Mesenteric fat pad (tissue), 1 donor: Measurements from ENCODE around the gene WDR27. TPM values are rescaled to one million over a fixed set of nuclear protein-coding genes. Genes with fewer than 3 reads are reported as not detected.
"Not testable (repeated sequence)": the region's sequence is repeated elsewhere in the genome, so short reads cannot be mapped to it uniquely, and the experiment has no call there.

Source experiments
- DNase-seq: peaks from one replicate; pipeline ENCODE4 v3.0.0-alpha.2; 2020; ENCODE audit warnings: low spot score
- total RNA-seq: library from RNA; stranded (reverse); fragmentation: NEBNext Ultra II Directional; extraction: Animal tissue kit (Norgen Biotek cat#: 25700); gene quantifications from one replicate; pipeline ENCODE4 v1.2.1, GENCODE V29; 2021
- donor health status: DM: yes; HTN: yes; CAD: no.

Gene WDR27
- total RNA-seq, 1 donor from 2014 or later: 24.6 TPM

DNA sequence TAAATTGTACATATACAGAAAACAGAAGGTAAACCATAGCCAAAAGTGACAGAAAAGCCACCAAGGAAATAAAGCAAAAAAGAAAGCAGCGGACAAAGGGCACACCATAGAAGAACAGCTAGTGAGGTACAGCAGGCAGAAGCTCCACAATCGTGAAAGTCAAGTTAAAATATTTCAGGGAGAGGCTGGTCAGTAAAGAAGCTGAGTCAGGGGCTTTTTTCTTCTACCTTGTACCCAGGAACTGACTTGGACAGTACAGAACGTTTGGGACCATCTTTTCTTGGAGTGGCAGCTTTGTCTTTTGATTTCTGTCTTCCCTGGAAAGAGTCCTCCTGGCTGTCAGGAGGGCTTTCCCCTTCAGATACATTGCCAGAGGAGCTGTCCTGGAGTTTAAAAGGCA, 8.2 kb upstream of the WDR27 start:
- no peak for DNase-seq

DNA sequence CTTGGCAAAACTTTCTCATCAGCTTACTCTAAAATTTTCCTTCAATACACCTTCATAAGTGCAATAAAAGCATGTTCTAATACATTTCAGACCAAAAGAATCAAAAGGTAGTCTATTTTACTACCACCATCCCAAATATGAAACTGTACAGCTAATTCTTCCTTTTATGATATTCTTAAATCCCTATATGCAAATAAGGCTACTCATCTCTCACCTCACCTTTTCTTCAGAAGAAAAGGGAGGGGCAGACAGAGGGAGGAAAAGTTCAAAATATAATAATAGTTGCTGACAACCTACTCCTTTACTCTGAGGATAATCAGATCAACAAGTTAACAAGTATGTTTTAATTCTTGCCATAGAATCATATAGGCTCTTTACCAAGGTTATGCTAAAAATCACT, 7.5 kb upstream of the WDR27 start:
- no peak for DNase-seq

DNA sequence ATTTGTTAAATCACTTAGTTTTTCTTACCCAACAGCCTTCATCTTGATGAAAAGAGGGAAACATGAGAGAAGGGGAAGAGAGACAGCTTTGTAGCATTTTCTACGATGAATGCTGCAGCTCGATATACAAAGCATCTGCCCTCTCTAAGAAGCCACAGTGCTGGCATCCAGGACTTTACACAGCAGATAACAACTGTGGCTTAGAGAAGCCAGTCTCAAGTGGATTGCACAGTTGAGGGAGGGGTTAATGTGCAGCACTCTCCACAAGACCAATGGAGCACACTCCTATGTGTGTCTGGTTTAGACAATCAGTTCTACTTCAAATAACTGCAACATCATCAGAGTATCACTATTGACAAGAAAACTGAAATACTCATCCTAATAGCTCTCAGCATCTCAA, 5.9 kb upstream of the WDR27 start:
- no peak for DNase-seq

DNA sequence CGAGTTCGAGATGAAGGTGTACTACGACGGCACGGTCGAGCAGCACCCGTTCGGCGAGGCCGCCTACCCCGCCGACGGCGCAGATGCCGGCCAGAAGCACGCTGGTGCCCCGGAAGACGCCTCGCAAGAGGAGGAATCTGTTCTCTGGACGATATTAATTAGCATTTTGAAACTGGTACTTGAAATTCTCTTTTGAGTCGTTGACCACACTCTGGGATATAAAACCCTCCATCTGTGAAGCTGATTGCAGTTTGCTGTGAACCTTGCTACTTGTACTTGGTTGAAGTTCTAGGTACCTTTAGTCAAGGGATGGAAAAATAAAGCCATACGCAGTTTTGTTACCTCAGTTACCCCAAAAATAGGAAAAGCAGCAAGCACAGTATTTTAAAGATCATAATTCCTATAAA, 1.0 kb upstream of the WDR27 start:
- no peak for DNase-seq

DNA sequence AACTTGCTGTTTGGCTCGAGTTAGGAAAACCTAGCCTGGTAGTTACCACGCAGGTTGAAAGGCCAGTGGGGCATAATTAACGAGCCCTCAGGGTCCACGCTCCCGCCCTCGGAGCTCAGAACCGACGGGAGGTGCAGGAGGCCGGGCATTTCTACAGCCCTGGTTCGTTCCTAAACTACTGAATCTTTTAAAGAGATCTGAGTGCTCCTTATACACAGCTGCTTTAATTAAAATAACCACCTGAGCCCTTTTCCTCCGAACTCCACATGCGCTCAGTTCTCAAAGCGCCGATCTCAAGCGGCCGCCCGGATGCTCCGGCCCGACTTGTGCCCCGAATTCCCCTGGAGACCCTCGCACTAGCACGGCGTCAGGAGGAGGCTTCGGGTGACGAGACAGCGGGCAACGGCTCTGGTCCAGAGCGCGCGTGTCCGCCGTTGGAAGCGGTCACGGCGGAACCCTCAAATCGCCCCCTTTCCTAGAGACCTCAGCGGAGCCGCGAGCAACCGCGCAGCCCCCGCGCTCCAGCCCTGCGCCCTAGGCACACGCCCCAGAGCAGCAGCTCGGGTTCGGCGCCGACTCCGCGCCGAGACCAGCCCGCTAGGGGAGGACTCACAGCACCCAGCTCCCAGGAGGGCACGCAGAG, 397 bp downstream of the WDR27 start:
- no peak for DNase-seq

DNA sequence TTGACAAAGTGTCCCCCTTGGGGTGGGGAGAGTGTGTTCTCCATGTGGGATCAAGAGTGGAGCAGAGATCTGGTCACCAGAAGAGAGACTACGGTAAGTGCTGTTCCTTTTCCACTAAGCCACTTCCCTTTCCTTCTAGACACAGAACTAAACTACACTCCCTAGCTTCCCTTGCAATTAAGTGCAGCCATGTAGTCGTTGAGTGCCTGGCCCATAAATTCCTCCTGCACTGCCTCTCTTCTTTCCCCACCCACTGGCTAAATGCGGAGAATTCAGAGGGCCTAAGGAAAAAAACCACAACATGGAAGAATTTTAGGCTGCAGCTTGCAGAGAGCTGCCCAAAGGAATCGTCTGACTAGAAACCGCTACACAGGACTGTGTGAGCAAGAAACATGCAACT, 1.5 kb downstream of the WDR27 start:
- no peak for DNase-seq

DNA sequence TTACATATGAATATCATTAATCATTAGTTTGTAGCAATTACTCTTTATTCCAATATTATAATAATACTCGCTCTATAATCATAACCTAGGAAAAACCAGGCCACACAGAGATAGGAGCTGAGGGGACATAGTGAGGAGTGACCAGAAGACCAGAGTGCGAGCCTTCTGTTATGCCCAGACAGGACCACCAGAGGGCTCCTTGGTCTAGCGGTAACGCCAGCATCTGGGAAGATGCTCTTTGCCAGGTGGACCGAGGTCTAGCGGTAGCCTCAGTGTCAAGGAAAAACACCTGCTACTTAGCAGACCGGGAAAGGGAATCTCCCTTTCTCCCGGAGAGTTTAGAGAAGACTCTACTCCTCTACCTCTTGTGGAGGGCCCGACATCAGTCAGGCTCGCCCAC, 4.7 kb downstream of the WDR27 start:
- DNase-seq: not testable (repeated sequence)

DNA sequence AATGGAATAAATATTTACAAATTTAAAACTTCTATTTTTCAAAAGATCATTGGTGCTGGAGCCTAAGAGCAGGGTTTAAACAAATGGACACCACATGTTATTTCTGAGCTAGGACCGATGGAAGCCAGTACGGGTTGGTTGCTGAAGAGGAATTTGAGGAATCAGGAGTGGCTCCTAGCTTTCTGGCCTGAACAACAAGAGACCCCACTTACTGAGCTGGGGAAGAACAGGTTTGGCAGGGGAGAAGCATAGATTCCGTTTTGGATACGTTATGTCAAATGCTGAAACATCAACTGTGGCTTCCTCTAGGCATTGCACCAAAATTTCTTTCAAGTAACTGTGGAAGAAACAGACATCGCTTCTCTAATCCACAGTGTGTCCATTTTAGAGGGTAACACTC, 6.7 kb downstream of the WDR27 start:
- no peak for DNase-seq

DNA sequence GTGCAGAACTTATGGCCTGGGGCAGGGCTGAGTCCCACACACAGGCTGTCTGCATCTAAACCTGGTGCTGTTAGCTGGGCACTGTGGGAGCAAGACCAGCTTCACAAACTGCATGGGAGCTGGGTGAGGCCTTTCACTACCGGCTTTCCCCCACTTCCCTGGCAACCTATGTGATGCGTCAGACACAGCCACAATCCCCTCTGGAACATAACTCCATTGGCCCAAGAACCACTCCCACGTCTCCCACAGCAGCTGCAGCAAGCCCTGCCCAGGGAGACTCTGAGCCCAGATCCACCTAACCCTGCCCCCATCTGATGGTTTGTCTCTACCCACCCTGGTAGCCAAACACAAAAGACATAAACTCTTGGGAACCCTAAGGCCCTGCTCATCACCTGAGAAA, 9.3 kb downstream of the WDR27 start:
- no peak for DNase-seq

DNA sequence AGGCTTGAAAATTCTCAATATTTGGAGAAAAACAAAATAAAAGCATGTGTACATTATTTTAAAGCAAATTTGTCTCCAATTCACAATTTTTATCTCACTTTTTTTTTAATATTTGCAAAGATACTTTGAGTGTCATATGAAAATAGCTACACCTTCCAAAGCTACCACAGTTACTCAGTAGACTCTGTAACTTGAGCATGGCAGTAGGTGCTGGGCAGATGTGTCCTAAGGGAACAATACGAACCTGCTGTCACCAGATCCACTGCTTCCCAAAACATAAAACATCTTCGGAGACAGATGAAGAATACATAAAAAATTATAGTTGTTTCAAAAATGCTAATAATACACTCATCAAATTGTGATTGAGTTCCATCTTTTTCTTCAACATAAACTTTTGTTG, 10.6 kb downstream of the WDR27 start:
- no peak for DNase-seq

DNA sequence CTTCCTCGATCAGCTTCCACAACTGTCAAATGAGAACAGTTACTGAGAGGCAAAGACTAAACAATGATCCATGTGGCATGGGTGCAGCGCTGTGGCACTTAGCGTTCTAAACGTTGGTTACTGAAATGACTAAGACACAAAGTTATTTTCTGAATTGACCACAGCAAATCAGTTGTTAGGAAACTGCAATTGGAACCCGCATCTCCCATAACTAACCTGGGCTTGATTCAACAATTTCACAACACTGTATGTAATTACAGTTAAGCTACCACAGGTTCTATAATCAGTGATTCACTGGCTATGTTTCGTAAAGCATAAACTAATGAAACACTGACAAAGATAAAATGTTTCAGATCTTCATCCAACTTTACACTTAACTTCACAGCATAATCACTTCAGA, 12.5 kb downstream of the WDR27 start:
- no peak for DNase-seq

DNA sequence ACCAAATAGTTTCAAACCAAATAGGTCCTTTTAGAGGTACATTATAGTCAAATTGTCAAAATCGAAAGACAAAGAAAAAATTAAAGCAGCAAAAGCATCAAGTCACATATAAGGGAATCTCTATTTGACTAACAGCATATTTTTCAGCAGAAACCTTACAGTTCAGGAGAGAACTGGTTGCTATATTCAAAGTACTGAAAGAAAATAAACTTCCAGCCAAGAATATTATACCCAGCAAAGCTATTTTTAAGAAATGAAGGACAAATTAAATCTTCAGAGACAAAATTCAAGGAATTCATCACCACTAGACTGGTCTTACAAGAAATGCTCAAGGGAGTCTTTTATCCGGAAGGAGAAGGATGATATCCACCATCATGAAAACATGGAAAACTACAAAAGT, 16.0 kb downstream of the WDR27 start:
- DNase-seq: no peak

DNA sequence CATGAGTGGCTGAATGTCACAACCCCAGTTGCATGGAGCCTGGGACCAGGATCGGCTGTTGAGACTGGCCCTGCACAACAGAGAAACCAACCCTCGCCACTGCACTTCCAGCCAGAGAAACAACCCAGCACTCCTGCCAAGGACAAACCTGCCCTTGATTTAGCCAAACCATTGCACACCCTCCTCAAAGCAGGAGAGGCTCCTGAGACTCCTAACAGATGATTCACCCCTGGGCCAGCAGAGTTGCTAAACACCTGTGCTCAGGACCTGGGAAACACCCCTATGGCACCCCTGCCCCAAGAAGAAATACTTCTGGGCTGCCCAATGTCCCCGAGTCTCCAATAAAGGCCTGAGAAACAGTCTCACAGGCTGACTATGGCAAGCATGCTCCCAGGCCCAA, 17.8 kb downstream of the WDR27 start:
- no peak for DNase-seq

DNA sequence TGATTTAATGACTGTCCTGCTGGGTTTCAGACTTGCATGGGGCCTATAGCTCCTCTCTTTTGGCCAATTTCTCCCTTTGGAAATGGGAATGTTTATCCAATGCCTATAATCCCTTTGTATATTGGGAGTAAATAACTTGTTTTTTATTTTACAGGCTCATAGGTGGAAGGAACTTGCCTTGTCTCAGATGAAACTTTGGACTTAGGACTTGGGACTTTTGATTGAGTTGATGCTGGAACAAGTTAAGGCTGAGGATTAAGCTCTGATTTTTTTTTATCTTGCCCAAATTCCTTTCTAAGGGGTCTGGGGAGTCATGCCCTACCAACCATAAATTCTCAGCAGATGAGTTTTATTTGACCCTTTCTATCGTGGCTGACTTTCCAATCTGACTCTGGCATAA, 23.5 kb downstream of the WDR27 start:
- DNase-seq: no peak

DNA sequence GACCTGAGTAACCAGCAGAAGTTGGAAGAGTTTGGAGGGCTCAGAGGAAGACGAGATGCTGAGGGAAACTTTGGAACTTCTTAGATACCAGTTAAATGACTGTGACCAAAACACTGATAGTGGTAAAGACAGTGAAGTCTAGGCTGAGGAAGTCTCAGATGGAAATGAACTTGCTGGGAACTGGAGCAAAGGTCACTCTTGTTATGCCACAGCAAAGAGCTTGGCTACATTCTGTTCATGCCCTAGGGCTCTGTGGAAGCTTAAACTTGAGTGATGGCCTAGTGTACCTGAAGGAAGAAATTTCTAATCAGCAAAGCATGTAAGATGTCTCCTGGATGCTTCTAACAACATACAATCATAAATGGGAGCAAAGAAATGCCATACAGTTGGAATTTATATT, 24.7 kb downstream of the WDR27 start:
- no peak for DNase-seq

DNA sequence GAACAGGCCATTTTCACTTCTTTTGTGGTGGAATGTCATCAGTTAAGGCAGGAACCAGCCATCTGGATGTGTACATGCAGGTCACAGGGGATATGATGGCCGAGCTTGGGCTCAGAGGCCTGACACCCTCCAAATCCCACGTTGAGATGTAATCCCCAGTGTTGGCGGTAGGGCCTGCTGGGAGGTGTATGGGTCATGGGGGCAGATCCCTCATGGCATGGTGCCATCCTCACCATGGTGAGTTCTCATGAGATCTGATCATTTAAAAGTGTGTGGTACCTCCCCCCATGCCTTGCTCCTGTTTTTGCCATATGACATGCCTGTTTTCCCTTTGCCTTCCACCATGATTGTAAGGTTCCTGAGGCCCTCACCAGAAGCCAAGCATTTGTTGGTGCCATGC, 26.8 kb downstream of the WDR27 start:
- DNase-seq: no peak

DNA sequence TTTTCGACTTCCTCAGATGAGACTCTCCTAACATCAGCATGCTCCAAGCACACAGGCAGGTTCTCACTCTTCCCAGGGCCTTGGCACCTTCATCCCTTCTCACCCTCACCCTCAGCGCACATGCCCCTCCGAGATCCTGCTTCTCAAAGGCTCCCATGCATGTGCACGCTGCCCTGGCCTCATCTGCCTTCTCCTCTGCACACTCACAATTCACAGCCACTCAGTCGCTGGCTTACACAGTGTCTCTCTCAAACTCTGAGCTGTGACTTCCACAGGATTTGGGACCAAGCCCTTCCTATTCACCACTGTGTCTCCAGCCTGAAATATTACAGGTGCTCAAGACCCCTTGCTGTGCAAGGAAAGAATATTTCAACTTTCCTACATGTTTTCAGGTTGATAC, 30.3 kb downstream of the WDR27 start:
- no peak for DNase-seq

DNA sequence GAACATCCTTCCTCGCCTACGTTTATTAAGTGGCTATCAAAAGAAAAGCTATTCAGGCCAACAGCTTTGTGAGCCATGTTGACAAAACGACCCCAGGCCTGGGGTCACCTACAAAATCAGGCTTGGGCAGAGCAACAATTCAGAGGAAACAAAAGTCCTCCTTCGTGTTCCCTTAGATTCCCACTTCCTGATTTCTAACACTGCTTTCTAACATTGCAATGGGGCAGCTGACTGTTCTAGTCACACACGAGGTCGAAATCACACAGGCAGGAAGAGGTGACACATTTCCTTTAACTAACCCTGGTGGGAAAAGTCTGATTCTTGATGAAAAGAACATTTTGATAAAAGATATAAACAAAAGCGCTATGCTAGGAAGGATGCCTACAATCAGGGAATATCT, 31.9 kb downstream of the WDR27 start:
- DNase-seq: no peak

DNA sequence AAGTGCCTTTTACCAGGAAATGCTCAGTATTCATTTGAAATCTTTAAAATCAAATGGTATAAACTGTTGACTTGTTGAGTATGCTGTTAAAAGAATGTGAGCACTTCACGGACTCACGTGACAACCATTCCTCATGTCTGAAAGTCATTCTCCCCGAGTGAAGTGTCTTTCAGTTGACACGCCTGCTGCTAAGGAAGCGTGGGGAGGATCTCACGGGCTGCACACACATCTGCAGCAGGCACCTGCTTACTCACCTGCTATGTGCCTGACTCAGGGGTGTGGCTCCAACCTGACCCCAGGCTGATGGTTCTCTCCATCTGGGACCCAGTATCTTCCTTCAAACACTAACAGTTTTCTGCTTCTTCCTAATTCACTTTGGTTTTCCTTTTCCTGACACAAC, 32.7 kb downstream of the WDR27 start:
- DNase-seq: no peak

DNA sequence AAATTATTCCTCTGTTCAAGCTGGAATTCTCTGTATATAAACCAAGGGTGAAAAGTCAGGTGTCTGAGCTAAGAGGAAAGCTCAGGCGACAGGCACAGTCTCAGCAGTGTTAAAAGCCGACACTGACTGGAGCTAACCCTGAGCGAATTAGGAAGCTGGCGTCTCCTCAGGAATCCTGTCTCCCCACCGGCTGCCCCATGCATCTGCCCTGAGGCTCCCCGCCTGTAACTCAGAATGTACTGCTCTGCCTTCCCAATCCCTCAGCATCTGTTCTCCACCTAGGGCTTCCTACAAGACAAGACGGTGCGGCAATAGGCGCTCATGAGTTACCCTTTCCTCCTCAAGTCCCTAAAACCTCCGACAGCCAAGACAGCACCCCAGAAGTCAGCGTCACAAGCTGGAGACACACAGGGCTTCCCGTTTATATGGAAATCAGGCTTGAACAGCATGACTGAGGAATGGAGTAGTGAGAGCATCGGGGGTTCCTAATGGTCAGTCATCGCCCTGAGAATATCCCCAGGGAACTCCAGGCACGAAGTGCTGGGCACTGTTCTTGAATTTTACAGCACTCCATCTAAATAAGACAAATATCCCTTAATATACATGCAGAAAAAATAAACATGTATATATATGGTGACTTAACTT, 33.5 kb downstream of the WDR27 start:
- no peak for DNase-seq

DNA sequence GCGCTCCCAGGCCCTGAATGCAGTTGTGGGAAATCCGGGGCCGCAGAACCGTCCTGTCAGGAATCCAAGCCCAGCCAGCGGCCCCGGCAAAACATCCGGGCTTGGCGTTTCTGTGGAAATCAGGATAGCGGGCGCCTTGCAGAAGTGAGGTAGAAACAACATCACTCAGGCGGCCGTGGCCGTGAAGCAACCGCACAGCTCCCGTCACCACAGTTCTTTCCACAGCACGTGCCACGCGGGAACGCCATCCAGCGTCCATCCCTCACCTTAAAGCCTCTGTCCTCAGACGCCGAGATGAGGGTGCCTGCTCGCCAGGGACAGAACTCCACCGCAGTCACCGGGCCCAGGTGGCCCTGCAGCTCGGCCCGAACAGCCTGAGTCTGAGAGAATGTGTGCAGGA, 34.1 kb downstream of the WDR27 start:
- DNase-seq: peak; percentile 84

DNA sequence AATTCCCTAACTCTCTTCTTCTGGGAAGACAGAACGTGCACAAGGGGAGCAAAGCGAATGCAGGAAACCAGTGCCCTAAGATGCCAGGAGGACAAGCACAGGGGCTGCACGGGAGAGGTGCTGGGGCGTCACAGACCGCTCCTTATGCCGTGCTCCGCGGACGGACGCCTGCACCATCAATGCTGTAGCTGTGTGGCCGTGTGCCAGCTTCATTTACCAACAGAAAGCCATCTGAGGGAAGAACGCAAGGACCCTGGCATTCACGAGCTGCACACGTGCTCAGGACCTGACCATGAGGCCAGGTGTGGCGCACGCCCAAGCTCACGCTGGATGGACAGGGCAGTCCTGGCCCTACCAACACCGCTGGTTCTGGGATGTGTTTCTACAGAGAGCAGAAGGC, 35.4 kb downstream of the WDR27 start:
- no peak for DNase-seq

DNA sequence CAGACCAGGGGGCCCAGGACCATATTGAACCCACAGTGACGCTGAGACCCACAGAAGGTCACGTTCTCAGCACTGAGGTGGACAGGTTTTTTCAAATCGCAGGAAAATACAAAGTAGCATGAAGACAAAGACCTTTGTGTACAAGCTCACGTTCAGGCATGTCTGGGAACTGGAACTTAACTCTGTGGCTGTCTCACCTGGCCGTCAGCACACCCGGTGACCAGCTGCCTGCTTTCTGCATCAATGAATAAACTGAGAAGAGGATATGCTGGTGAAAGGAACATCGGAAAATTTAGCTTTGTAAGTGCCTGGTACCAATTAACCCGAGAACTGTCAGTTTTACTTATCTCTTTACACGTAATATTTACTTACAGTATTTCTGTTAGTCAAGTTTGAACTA, 36.5 kb downstream of the WDR27 start:
- DNase-seq: no peak

DNA sequence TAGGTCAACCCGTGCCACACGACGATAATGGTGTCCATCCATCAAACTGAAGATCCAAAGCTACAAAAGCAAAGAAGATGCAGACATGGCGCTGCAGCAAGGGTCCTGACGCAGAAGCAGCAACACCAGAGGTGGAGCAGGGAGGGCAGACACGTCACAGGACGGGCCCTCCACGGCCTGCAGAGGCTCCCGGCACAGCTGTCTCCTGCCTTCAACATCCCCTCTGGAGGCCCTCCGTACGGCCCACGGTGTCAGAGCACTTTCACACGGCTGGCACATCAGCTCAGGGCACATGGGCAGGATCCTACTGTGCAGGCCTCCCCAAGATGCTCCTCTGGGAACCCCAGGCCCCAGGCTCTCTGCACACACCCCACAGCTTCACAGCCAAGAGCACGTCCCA, 37.6 kb downstream of the WDR27 start:
- no peak for DNase-seq
